Activated CD8-positive, alpha-beta memory T cell treated with anti-CD3 and anti-CD28 coated beads, Interleukin-2, amount 50 U/mL, for 1 hour (primary cell): Measurements from ENCODE around the gene NUDCD2.

Experiments
- DNase-seq: peaks from one replicate; pipeline ENCODE4 v3.0.0-alpha.2; 2020; ENCODE audit errors: extremely low read depth

Gene NUDCD2, protein sequence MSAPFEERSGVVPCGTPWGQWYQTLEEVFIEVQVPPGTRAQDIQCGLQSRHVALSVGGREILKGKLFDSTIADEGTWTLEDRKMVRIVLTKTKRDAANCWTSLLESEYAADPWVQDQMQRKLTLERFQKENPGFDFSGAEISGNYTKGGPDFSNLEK

DNA sequence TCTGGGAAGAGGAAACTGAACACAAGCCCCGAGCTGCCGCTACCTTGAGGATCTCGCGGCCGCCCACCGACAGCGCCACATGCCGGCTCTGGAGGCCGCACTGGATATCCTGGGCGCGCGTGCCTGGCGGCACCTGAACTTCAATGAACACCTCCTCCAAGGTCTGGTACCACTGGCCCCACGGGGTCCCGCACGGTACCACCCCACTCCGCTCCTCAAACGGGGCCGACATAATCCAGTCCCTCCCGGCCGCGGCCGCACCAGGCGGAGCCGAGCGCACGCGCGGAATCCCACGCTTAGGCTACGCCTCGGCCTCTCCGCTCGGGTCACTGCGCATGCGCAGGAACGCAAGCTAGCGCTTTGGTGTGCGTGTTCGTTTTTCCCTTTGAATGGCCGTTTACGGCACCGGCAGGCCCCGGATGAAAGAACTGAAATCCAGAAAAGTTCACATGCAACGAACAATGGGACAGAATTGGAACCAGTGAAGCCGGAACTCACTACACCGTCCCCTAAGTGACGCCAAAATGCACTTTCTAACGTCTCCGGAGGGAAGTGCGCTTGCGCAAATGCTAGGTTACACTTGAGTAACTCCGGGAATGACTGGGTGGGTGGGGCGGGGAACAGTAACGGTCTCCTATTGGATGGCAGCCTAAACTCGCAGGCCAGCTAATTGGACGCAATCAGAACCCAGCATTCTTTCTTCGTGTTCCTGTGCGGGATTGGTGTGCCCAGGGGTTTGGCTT is at the start of gene NUDCD2:
NUDCD2 (minus strand) TSS at position 284 of the 743 bp plus-strand sequence; CDS start at position 232, 52 bp downstream.
- peak; percentile 91 for DNase-seq

DNA sequence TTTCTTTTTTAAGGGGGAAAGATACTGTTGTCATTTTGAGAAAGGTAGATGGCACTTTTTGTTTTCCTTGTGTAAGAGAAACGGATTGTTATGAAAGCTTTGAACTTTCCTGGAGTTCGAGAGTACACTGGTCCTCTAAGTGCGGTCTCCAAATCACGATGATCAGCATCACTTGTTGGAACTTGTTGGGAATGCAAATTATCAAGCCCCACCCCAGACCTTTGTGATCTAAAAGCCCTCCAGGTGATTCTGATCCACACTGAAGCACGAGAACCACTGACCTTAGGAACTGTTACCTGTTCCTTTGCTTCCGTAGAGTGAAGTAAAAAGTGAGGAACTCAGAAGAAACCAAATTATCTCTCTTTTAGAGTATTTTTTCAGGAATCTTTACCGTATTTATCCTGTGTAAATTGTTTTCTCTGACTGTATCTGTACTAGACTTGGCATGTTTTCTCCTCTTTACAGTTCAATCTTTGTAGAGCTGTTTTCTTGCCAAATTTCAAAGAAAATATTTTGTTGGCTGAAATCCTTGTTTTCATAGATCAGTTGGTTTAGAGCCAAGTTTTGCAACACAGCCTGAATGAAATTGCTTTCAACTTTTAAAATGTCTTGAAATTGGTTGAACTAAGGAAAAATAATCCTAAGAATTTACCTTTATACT is 49.5 kb upstream of the NUDCD2 start:
- no peak for DNase-seq

DNA sequence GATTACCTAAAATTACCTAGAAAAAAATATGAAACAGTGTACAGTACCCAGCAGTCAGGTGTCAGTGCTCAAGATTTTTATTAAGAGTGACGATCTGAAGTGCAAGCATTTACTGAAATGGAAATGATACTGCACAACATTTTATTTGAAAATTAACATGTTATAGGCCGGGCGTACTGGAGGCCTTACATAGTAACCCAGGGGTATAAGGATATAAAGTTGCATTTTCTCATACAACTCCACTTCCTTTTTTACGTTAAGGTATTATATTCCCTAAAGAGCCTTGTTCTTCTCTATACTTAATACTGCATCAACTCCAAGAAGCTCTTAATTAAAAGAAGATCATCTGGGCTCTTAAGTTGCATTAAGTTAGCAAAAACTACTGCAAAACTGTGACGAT is 48.9 kb upstream of the NUDCD2 start:
- DNase-seq, result no peak

DNA sequence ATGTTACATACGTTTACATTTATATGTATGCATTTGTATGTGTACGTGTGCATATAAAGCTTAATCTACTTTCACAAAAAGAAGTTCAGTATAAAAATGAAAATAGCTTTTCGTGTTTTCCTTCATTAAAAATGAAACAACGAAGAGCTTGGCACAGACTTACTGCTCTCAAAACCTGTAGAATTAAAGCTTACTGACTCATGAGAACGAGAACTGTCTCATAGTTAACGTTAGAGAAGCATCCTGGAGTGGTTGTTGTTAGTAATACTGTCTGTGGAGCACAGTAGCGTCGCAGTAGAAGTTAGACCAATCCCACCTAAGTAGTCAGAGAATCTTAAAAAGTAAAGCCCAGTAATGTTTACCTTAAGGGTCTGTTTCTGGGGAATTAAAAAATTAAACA is 46.8 kb upstream of the NUDCD2 start:
- no peak for DNase-seq

DNA sequence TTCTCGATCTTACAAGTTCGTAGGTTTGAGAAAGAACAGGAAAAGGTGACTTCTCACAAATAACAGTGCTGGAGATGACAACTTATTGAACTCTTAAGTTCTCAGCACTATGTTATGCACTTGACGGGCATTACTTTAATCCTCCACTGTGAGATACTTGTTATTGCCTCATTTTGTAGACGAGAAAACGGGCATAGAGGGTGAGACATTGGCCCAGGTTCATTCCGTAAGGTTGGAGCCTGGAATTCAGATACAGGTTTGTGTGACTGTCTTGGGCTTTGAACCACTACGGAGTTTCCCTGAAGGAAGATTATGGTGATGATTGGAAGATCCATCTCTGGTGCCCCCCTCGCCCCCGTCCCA is 46.2 kb upstream of the NUDCD2 start:
- no peak for DNase-seq

DNA sequence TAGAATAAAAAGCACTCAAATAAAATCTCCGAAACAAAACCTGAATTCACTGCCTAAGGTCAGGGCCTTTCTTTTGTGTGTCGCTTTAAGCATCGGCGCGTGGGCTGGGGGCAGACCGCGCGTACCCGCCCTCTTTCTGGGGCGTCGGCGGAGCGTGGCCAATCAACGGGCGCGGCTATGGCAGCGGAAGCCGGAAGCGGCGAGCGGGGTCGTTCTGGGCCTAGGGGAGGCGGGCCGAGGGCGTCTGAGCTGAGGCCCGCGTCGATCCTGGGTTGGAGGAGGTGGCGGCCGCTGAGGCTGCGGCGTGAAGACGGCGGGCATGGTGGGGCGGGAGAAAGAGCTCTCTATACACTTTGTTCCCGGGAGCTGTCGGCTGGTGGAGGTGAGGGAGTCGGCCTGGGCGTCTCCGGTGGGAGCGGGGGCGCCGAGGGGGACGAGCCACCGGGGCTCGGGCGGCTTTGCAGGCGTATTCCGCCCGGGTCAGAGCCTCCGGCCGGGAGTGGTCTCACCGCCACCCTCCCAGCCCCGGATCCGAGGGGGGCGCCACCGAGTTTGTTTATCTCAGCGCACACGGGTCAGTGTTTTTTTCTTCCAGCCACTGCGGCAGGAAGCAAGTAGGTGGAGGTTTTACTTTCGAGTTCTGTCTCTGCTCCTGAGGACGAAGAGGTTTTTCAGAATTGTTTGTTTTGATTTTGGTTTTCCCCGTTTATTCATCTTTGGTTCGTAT is 45.6 kb upstream of the NUDCD2 start, which contains the start of gene MAT2B:
MAT2B (plus strand) TSS at position 252 of the 727 bp plus-strand sequence; CDS start at position 320, 68 bp downstream.
- peak; percentile 86 for DNase-seq

DNA sequence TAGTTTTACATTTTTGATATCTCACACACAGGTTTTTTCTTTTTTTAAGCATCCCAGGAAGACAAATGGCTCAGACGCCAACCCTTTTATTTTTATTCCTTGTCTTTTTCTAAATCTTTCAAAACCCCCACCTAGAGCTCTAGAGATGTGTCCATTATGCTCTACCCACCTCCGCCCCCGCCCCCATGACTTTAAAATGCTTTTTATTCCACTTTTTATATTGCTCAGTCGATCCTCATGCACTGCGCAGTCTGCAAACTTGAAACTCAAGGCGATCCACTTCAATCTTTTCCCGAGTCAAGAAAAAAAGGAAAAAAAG is 45.1 kb upstream of the NUDCD2 start:
- no peak for DNase-seq

DNA sequence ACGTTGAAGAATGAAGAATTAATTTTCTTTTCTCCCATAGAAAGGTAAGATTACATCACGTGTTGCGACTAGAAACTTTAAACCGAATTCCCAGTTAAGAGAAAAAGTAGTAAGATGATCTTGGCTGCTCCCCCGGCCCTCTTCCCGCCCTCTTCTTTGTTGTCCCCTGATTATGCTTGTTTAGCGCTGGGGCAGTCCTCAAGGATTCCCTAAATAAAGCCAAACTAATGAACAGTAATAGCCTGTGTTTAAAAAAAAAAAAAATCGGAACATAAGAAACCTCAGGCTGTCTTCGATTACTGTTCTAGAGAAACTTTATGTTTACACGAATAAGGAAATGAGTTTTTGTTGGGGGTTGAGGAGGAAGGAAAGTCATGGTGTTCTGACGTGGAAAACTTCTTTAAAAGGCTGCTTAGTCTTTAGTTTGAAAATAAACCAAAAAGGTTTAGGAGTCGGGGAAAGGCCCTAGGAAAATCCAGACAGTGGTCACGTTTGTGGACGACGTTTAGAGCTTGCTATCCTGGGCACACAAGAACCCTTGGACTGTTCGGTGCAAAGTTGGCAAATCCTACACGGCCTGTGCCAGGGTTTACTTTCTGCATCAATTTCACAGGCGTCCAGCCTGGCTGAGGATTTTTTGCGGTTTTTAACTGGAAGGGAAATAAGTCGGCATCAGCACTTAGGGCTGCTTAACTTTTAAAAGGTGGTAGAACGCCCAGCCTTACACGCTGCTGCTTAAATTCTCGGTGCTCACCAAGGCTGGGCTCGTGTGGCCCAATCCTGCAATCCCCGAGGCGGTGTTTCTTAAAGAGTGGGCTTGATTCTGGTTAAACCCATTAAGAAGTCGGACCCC is 44.4 kb upstream of the NUDCD2 start:
- no peak for DNase-seq

DNA sequence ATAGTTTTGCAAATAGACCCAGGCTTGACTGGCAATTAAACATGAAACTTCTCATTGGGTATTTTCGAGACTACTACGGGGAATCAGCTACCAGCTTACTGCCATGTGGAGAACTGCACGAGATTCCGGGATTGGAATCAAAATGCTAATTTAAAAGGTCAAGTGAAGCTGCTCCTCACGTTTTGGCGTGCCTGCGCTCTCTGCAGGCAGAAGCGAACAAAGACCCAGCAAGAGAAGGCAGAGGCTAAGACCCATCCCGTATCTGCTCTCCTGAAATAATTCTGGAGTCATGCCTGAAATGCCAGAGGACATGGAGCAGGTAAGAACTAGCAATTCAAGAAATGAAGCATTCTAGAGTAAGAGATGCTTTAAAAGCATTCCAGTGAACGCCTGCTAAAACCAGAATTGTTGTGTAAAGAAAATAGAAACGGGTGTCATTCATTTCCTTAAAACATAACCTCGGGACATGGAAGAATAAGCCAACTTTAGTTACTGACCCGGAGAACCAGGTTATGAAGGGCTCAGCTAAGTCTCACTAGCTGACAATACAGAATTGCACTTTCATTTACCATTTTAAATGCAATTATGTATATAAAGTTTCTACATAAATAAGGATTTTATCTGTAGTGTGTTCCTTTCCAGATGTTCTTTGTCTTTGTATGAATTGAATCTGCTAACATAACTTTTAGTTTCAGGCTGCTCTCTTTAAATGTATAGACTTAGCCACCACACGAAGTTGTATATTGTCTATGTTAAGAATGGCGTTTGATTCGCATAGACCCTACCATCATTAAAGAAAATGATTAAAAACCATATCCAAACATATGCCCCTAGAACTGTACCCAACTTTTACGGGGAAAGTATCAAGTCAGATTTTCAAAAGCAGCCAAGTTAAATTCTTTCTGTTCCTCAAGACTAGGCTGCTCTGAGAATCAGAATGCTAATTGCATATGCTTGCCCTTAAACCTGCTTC is 43.5 kb upstream of the NUDCD2 start:
- DNase-seq, result no peak

DNA sequence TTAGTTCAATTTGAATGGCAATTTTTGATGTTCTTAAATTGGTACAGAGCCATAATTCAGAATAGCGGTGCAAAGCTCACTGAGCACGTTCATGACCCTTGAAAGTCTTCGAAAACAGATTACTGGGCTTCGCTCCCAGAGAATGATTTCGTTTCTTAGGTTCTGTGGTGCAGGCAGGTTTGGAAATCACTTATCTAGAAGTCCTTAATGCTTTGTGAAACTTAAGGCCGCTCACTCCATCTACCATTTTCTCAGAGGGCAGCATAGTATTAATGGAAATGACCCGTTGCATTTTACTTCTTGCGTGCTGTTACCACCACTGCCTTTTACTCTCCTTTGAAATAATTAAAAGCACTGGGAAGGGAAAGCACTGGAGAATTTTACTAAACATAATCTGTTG is 42.6 kb upstream of the NUDCD2 start:
- DNase-seq, result no peak

DNA sequence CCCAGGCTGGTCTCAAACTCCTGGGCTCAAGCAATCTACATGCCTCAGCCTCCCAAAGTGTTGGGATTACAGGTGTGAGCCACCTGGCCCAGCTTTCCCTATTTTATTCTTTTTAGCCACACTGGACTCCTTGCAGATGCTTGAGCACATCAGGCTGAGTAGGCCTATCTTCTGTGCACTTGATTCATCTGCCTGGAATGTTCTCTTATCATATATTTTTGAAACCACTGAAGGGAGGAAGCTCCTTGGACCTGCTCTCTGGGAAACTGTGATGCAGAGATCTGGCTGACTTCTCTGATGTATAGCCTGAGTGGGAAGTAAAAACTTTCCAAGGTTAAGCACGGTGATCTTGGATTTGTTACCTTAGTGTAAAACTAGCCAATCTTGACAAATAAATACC is 39.0 kb upstream of the NUDCD2 start:
- no peak for DNase-seq

DNA sequence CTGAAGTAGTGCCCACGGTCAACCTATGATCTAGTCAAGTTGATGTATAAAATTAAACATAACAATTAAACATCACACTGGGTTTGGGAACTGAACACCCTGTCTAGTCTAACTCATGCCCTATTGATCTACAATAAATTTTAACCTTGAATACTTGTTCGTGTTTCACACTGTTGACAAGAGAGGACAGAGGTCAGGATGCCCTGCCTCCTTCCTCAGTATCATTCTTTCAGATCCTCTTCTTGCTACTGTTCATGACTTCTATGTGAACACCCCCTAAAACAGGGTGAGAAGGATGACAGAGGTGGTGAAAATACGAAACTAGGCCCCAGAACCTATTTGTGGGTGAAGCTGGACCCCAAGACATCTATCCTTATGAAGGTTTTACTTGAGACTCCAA is 37.4 kb upstream of the NUDCD2 start:
- DNase-seq, result no peak

DNA sequence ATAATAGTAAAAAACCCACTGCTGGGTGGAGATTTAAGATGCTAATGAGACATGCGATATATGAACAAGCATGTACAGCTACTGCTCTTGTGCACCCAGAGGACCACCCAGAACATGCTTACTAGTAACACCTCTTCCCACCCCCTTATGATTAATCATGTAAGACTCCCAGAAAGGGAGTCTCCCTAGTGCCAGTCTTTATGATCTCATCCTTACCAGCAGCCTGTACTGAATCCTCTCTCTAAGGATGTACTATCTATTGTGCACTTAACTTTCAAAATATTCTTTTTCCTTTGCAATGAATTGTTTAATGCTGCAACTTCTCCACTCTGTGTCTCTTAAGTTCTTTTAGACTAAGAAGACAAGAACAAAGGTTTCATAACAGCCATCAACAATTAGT is 36.4 kb upstream of the NUDCD2 start:
- no peak for DNase-seq

DNA sequence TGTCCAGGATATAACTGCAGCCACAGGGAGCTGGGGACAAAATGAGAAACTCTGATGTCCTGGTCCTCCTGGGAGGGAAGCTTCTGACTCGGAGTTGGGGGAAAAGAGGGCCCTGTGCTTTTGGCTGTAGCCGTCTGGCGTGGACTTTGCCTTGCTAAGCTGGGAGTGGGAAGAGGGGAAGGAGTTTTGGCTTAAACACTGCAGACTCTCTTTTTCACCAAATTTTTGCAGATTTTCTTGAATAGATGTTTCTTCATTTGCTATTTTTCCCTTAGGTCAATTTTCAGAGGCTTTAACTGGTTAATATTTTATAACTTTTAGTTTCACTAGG is 29.8 kb upstream of the NUDCD2 start:
- DNase-seq, result no peak

DNA sequence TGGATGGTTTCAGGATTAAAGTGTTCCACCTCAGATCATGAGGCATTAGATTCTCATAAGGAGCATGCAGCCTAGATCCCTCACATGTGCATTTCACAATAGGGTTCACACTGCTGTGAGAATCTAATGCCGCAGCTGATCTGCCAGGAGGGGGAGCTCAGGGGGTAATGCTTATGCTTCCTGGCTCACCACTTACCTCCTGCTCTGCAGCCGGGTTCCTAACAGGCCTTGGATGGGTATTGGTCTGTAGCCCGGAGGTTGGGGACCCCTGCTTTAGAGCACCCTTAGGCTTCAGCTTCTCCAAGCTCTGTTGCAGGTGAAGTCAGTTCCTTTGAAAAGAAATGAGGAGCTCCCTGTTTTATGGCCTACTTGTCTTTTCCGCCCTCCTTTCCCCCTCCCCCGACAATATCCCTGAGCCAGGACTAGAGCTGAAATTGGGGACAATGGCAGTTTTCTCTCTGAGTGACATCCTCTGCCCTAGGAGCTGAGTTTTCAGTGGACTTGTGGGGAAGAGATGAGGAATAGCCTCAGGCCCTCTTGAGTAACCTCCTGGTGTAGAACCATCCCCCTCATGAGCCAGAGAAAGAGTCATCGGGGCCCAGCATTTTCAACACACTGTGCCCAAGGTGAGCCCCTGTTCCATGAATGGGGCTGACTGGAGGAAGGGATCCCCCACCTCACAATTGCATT is 29.3 kb upstream of the NUDCD2 start:
- DNase-seq, result no peak

DNA sequence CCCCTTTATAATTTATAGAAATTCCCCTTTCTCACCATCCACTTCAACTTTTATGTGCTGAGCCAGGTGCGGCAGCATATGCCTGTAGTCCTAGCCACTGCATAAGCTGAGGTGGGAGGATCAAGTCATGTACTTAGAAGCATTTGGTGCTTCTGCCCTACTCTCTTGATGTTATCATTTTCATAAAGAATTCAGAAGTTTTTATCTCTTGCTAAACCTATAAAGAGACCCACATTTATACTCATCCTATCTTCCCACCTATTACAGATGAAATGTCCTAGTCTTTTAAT is 19.0 kb upstream of the NUDCD2 start:
- DNase-seq, result no peak

DNA sequence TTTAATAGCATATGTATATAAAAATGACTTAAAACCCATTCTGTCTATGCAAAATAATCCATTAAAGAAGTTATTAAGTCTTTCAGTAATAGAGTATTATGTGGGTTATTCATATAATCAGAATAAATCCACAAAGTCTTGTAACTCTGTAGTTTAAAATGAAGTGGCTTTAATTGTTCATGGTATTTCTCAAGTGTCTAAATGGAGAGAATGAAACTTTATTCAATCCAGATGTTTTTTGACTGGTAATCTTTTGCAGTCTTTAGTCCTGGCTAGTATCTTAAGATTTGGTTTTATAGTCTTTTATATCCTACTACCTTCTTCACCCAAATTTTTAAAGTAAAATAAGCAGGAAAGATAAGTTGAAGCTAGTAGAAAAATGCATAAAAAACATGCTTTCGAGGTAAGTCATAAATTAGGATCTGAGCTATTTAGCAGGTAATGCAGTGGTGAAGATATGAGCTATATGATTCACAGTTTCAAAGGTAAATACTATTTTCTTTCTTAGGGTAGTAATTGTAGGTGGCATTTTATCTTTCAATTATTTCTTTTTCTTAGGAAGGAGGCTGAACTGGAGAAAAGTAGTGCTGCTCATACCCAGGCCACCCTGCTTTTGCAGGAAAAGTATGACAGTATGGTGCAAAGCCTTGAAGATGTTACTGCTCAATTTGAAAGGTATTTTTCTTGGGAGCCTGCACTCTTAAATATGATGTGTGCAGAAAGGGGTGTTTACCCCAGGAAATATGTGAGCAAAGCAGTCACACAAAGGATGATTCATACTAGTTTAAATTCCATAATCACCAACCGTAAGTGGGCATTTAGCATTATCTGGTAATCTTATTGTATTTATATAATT is 18.5 kb upstream of the NUDCD2 start:
- DNase-seq, result no peak

DNA sequence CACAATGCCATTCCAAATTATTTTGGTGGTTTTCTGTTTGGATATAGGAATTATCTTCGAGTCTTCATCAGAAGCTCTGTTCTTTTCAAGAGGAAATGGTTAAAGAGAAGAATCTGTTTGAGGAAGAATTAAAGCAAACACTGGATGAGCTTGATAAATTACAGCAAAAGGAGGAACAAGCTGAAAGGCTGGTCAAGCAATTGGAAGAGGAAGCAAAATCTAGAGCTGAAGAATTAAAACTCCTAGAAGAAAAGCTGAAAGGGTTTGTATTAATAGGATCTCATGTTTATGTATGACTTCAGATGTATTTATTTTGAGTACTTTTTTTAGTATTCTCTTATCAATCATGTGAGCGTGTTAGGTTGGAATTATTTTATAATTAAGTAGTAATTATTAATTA is 15.5 kb upstream of the NUDCD2 start:
- no peak for DNase-seq

DNA sequence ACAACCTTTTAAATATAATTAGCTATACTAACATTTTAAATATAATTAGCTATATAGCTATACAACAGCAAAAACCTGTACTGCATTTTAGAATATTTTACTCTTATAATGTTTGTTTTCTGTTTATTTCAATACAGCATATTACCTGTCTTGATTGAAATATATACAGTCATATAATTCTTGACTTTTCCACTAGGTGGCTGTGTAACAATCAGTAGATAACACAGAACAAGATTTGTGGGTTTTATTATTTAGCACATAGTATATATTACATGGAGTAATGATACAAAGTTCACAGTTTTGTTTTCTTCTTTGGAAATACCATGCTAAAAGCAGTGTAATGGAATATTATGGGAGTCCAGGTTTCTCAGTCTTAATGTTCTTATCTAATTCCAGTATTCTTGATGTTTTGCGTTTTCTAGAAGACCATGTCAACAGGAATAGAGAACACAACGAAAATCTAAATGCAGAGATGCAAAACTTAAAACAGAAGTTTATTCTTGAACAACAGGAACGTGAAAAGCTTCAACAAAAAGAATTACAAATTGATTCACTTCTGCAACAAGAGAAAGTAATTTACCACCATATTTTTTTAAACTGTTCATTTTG is 13.8 kb upstream of the NUDCD2 start:
- no peak for DNase-seq
